Regular cardiac myocyte (primary cell): ENCODE measurements around the gene PCDHB14. TPM values are rescaled to one million over a fixed set of nuclear protein-coding genes. Genes with fewer than 3 reads are reported as not detected.

ENCODE experiments used
- total RNA-seq: library from RNA; depleted of rRNA; stranded (reverse); fragments of >200 nt; gene quantifications from 2 replicates; pipeline ENCODE4 v1.2.3, GENCODE V29; 2014

The PCDHB14 gene
- total RNA-seq: 0.58 and 2.5 TPM in 2 replicates

DNA sequence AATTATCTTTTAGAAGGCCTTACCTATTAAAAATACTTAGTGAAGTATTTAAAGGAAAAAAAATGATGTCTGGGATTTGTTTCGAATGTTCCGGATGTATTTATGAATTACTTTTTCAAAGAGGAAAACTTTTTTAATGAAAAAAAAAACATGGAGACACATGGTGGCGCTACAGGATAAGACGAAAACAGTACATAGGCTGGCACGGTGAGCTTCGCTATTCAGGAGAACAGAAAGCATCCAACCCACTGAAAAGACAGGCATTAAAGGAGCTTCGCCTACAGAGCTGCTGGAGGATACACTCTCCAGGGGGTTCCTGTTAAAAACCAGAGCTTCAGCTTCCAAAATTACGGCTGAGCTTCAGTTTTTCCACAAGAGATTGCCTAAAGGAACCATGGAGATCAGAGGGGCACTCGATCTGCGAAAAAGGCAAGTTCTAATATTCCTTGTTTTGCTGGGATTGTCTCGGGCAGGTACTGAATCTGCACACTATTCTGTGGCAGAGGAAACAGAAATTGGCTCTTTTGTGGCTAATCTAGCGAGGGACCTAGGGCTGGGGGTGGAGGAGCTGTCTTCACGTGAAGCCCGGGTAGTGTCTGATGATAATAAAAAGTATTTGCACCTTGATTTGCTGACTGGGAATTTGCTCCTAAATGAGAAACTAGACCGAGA lies at the start of gene PCDHB14:
PCDHB14 (plus strand) TSS at position 232 of the 672 bp plus-strand sequence; CDS start at position 395, 163 bp downstream.

DNA sequence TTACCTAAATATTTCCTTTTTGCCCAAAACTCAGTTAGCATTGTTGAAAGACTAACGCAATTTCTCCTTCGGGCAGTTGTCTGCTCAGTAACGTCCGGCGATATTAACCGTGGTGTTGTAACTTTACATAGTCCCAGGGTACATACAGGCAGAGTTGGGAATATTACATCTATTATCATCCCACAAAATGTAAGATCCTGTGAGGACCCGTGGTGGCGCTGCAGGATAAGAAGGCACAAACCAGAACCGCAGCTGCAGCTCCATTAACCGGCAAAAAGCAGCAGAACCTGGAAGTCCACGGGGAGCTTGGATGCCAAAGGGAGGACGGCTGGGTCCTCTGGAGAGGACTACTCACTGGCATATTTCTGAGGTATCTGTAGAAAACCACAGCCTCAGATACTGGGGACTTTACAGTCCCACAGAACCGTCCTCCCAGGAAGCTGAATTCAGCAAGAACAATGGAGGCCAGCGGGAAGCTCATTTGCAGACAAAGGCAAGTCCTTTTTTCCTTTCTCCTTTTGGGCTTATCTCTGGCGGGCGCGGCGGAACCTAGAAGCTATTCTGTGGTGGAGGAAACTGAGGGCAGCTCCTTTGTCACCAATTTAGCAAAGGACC lies 45.5 kb upstream of the PCDHB14 start, which contains the start of gene PCDHB8:
PCDHB8 (plus strand) TSS at position 214 of the 615 bp plus-strand sequence; CDS start at position 459, 245 bp downstream.

DNA sequence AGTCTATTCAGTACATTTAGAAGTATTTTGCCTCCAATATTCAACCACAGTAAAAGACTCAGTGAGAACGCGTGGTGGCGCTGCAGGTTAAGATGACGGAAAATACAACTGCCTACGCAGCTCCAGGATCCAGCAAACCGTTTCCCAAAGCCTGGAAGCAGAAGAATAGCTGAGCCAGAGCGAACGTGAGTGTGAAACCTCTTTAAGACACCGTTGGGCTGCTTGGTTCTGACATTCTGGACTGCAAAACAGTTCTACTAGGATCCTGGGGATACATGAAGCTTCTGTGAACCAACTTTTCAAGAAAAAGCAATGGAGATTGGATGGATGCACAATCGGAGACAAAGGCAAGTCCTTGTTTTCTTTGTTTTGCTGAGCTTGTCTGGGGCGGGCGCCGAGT lies 40.9 kb upstream of the PCDHB14 start, which contains the start of gene PCDHB16:
PCDHB16 (plus strand) TSS at position 140 of the 400 bp plus-strand sequence; CDS start at position 313, 173 bp downstream.

DNA sequence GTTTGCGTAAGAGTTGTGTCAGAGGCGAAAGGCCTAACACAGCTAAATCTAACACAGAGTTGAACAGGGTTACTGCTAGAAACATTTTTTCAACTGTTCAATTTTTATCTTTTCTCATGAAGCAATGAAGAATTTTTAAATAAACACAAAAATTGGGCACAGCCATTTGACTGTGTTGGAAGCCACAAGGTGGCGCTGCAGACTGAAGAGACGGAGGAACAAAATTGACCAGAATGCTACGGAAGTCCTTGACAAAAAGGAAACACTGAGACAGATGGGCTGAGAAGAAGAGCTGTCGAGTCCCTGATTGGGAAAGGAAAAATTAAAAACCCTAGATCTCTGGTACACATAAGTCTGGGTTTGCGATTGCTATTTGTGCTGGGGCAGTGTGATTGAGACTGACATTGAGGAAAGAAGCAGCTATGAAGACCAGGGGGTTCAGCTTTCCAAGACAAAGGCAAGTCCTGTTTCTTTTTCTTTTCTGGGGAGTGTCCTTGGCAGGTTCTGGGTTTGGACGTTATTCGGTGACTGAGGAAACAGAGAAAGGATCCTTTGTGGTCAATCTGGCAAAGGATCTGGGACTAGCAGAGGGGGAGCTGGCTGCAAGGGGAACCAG lies 36.1 kb upstream of the PCDHB14 start, which contains the start of gene PCDHB9:
PCDHB9 (plus strand) TSS at position 265 of the 616 bp plus-strand sequence; CDS start at position 423, 158 bp downstream.

DNA sequence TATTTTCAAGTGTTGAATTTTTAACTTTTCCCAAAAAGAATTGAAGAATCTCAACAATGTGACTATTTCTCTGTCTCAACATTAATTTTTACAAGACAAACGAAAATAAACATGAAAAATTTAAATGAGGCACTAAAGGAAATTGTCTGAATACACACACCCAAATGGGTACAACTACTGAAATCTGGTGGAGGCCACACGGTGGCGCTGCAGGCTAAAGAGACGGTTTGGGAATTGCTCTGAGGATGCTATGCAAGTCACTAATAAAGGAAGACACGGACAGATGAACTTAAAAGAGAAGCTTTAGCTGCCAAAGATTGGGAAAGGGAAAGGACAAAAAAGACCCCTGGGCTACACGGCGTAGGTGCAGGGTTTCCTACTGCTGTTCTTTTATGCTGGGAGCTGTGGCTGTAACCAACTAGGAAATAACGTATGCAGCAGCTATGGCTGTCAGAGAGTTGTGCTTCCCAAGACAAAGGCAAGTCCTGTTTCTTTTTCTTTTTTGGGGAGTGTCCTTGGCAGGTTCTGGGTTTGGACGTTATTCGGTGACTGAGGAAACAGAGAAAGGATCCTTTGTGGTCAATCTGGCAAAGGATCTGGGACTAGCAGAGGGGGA lies 30.9 kb upstream of the PCDHB14 start, which contains the start of gene PCDHB10:
PCDHB10 (plus strand) TSS at position 244 of the 616 bp plus-strand sequence; CDS start at position 444, 200 bp downstream.

DNA sequence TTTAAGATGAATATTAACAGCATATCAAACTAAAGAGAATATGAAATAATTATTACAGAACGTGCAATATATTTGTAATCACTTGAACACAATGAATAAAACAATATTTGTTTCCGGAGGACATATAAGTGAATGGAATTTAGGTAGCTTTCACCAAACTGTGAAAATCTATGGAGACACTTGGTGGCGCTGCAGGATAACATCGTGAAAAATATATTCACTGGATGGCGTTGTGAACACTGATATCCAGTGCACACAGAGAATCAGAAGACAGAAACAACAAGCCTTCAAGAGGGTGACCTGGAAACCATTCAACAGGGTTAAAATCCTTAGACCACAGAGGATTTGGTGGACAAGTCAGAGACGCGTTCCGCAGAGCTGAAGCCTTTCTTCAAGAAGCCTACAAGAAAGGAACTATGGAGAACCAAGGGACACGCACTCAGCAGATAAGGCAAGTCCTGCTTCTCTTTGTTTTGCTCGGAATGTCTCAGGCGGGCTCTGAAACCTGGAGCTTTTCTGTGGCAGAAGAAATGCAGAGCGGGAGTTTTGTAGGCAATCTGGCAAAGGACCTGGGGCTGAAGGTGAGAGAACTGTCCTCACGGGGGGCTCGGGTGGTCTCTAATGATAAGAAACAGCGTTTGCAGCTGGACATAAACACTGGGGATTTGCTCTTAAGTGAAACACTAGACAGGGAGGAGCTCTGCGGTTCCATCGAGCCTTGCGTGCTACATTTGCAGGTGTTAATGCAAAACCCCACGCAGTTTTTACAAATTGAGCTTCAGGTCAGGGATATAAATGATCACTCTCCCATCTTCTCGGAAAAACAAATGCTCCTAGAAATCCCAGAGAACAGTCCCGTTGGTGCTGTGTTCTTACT lies 23.5 kb upstream of the PCDHB14 start, which contains the start of gene PCDHB11:
PCDHB11 (plus strand) TSS at position 269 of the 877 bp plus-strand sequence; CDS start at position 417, 148 bp downstream.

DNA sequence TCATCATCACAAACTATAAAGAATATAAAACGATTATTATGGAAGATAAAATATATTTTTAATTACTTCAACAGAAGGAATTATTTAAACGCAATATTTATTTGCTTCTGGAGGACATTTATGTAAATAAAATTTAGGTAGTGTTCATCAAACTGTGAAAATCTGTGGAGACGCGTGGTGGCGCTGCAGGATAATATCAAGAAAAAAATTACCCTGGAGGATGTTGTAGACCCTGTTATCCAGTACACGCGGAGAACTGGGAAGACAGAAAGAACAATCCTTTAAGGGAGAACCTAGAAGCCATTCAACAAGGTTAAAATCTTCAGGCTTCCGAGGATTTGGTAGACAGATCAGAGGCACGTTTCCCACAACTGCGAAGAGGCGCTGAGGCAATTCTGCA lies 14.7 kb upstream of the PCDHB14 start, which contains the start of gene PCDHB12:
PCDHB12 (plus strand) TSS at position 242 of the 400 bp plus-strand sequence. CDS start 189 bp downstream, outside the sequence.

DNA sequence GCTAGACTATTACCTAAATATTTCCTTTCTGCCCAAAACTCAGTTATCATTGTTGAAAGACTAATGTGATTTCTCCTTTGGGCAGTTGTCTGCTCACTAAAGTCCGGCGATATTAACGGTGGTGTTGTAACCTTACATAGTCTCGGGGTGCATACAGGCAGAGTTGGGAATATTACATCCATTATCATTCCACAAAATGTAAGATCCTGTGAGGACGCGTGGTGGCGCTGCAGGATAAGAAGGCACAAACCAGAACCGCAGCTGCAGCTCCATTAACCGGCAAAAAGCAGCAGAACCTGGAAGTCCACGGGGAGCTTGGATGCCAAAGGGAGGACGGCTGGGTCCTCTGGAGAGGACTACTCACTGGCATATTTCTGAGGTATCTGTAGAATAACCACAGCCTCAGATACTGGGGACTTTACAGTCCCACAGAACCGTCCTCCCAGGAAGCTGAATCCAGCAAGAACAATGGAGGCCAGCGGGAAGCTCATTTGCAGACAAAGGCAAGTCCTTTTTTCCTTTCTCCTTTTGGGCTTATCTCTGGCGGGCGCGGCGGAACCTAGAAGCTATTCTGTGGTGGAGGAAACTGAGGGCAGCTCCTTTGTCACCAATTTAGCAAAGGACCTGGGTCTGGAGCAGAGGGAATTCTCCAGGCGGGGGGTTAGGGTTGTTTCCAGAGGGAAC lies 9.3 kb upstream of the PCDHB14 start, which contains the start of gene PCDHB13:
PCDHB13 (plus strand) TSS at position 264 of the 684 bp plus-strand sequence; CDS start at position 469, 205 bp downstream.

DNA sequence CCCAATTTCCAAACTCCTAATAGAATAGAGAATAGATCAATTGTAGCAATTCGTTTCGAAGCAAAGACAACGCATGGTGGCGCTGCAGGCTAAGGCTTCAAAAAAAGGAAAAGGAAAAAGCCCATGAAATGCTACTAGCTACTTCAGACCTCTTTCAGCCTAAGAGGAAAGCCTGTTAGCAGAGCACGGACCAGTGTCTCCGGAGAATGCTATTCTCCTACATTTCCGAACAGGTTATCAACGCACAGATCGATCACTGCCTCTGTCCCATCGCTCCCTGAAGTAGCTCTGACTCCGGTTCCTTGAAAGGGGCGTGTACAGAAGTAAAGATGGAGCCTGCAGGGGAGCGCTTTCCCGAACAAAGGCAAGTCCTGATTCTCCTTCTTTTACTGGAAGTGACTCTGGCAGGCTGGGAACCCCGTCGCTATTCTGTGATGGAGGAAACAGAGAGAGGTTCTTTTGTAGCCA lies 22.1 kb downstream of the PCDHB14 start, which contains the start of gene PCDHB15:
PCDHB15 (plus strand) TSS at position 146 of the 468 bp plus-strand sequence; CDS start at position 330, 184 bp downstream.

Other genes with a start within 250 kb of the PCDHB14 start
- not detected in 2 replicates for gene PCDHB1, start 172.0 kb upstream of the PCDHB14 start, total RNA-seq
- 0.77 and 6.5 TPM in 2 replicates for gene PCDHB2, start 128.7 kb upstream of the PCDHB14 start, total RNA-seq
- 0.19 and 3.9 TPM in 2 replicates for gene PCDHB3, start 122.9 kb upstream of the PCDHB14 start, total RNA-seq
- under 0.01 and 0.85 TPM in 2 replicates for gene PCDHB4, start 101.5 kb upstream of the PCDHB14 start, total RNA-seq
- 0.58 and 3.1 TPM in 2 replicates for gene PCDHB5, start 88.1 kb upstream of the PCDHB14 start, total RNA-seq
- under 0.01 and 0.28 TPM in 2 replicates for gene PCDHB6, start 73.3 kb upstream of the PCDHB14 start, total RNA-seq
- 0.19 and 1.1 TPM in 2 replicates for gene PCDHB7, start 50.7 kb upstream of the PCDHB14 start, total RNA-seq
- under 0.01 and 1.4 TPM in 2 replicates for gene PCDHB8, start 45.6 kb upstream of the PCDHB14 start, total RNA-seq
- gene PCDHB16, start 41.0 kb upstream of the PCDHB14 start, total RNA-seq: 0.19 and 1.7 TPM in 2 replicates
- under 0.01 and 0.56 TPM in 2 replicates for gene PCDHB9, start 36.2 kb upstream of the PCDHB14 start, total RNA-seq
- gene PCDHB10, start 31.0 kb upstream of the PCDHB14 start, total RNA-seq: 0.19 and 1.7 TPM in 2 replicates
- gene PCDHB11, start 23.7 kb upstream of the PCDHB14 start, total RNA-seq: 0.19 and 0.85 TPM in 2 replicates
- under 0.01 and 0.28 TPM in 2 replicates for gene PCDHB12, start 14.6 kb upstream of the PCDHB14 start, total RNA-seq
- gene PCDHB13, start 9.4 kb upstream of the PCDHB14 start, total RNA-seq: 0.19 and 1.1 TPM in 2 replicates
- 0.38 and 1.4 TPM in 2 replicates for gene PCDHB15, start 22.1 kb downstream of the PCDHB14 start, total RNA-seq
- under 0.01 and 0.19 TPM in 2 replicates for gene SLC25A2, start 80.7 kb downstream of the PCDHB14 start, total RNA-seq
- 90.2 and 102 TPM in 2 replicates for gene TAF7, start 97.4 kb downstream of the PCDHB14 start, total RNA-seq
- 0.38 and 1.4 TPM in 2 replicates for gene PCDHGA1, start 107.2 kb downstream of the PCDHB14 start, total RNA-seq
- 1.5 and 3.1 TPM in 2 replicates for gene PCDHGA2, start 115.4 kb downstream of the PCDHB14 start, total RNA-seq
- 0.38 and 1.7 TPM in 2 replicates for gene PCDHGA3, start 120.5 kb downstream of the PCDHB14 start, total RNA-seq
- 0.38 and 3.1 TPM in 2 replicates for gene PCDHGB1, start 126.8 kb downstream of the PCDHB14 start, total RNA-seq
- 2.9 and 8.2 TPM in 2 replicates for gene PCDHGA4, start 131.7 kb downstream of the PCDHB14 start, total RNA-seq
- gene PCDHGB2, start 136.7 kb downstream of the PCDHB14 start, total RNA-seq: 1.2 and 2.5 TPM in 2 replicates
- gene PCDHGA5, start 140.8 kb downstream of the PCDHB14 start, total RNA-seq: 0.58 and 1.1 TPM in 2 replicates
- gene PCDHGB3, start 146.9 kb downstream of the PCDHB14 start, total RNA-seq: 1.9 and 4.5 TPM in 2 replicates
- gene PCDHGA6, start 150.5 kb downstream of the PCDHB14 start, total RNA-seq: 1.5 and 3.1 TPM in 2 replicates
- 1.5 and 3.7 TPM in 2 replicates for gene PCDHGA7, start 159.4 kb downstream of the PCDHB14 start, total RNA-seq
- gene PCDHGB4, start 164.4 kb downstream of the PCDHB14 start, total RNA-seq: 9.6 and 22.0 TPM in 2 replicates
- 1.3 and 2.8 TPM in 2 replicates for gene PCDHGA8, start 169.3 kb downstream of the PCDHB14 start, total RNA-seq
- 17.8 and 21.4 TPM in 2 replicates for gene PCDHGB5, start 174.6 kb downstream of the PCDHB14 start, total RNA-seq
- gene PCDHGA9, start 179.4 kb downstream of the PCDHB14 start, total RNA-seq: 2.1 and 3.1 TPM in 2 replicates
- gene PCDHGB6, start 184.7 kb downstream of the PCDHB14 start, total RNA-seq: 0.96 and 2.5 TPM in 2 replicates
- gene PCDHGA10, start 189.6 kb downstream of the PCDHB14 start, total RNA-seq: 1.2 and 3.4 TPM in 2 replicates
- 1.9 and 4.5 TPM in 2 replicates for gene PCDHGB7, start 194.3 kb downstream of the PCDHB14 start, total RNA-seq
- gene PCDHGA11, start 197.7 kb downstream of the PCDHB14 start, total RNA-seq: 3.1 and 4.5 TPM in 2 replicates
- gene PCDHGA12, start 207.2 kb downstream of the PCDHB14 start, total RNA-seq: 6.7 and 14.7 TPM in 2 replicates